Esophagus (tissue), 2 donors: ENCODE data around the gene PDXDC1. TPM values are rescaled to one million over a fixed set of nuclear protein-coding genes. Genes with fewer than 3 reads are reported as not detected.
A peak's percentile ranks its signal among the peaks of the same experiment; 100 is the strongest.
"Not testable (repeated sequence)": the region's sequence is repeated elsewhere in the genome, so short reads cannot be mapped to it uniquely, and the experiment has no call there.

Experiments
- H3K27ac ChIP-seq, 2 donors: one replicate each; pipeline ENCODE4 v1.5.1; 2013; ENCODE audit warnings: low read depth in 2 of 2, mild to moderate bottlenecking in 2 of 2, inconsistent platforms in 1 of 2, low read length in 1 of 2, moderate library complexity in 1 of 2
- H3K27me3 ChIP-seq, 2 donors: one replicate each; pipeline ENCODE4 v1.6.1; 2013; ENCODE audit warnings: low read length in 2 of 2, control low read depth in 1 of 2, mild to moderate bottlenecking in 1 of 2; ENCODE audit not compliant: insufficient read depth in 2 of 2, control insufficient read depth in 1 of 2
- H3K36me3 ChIP-seq, 2 donors: one replicate each; pipeline ENCODE4 v1.6.1; 2013; ENCODE audit warnings: low read length in 1 of 2; ENCODE audit not compliant: control insufficient read depth in 2 of 2, insufficient read depth in 2 of 2
- H3K4me1 ChIP-seq, 2 donors: one replicate each; pipeline ENCODE4 v1.6.1; 2013; ENCODE audit warnings: low read length in 1 of 2; ENCODE audit not compliant: control insufficient read depth in 2 of 2, insufficient read depth in 2 of 2
- H3K4me3 ChIP-seq, 2 donors: one replicate each; pipeline ENCODE4 v1.5.1; 2013; ENCODE audit warnings: low read length in 2 of 2, mild to moderate bottlenecking in 2 of 2, low read depth in 1 of 2, moderate library complexity in 1 of 2
- H3K9me3 ChIP-seq, 2 donors: one replicate each; pipeline ENCODE4 v1.6.1; 2013; ENCODE audit warnings: mild to moderate bottlenecking in 2 of 2, low read depth in 1 of 2, low read length in 1 of 2, moderate library complexity in 1 of 2; ENCODE audit not compliant: control insufficient read depth in 2 of 2, insufficient read depth in 1 of 2
- WGBS, 2 donors: extraction: QIAGEN DNeasy Blood & Tissue Kit; methylation state at CpG; one replicate each; pipeline ENCODE4 v1.1.7; 2013; 5-methylcytosine and 5-hydroxymethylcytosine counted together
- polyA plus RNA-seq, 2 donors: library from polyadenylated mRNA; stranded (reverse); fragments of 200-250 nt; gene quantifications; one replicate each; pipeline ENCODE4 v1.2.3, GENCODE V29; 2013
- donor health status: healthy with polysubstance abuse.
- donor health status: Bipolar disorder and iron deficiency.

PDXDC1 gene
- polyA plus RNA-seq, 2 donors, result 32.4 to 35.3 TPM

GRCh38 chr16:15130256-15130932 is 155.6 kb downstream of the PDXDC1 start:
- WGBS, 2 donors, result 91 to 97% methylated on average over 17 to 30 of the region's 37 CpGs
- H3K27me3 ChIP-seq, H3K9me3 ChIP-seq, H3K4me3 ChIP-seq, H3K4me1 ChIP-seq, H3K36me3 ChIP-seq, H3K27ac ChIP-seq: not testable (repeated sequence)

GRCh38 chr16:15130943-15131700 is 156.3 kb downstream of the PDXDC1 start:
- not testable (repeated sequence) for H3K27ac ChIP-seq, H3K4me3 ChIP-seq, H3K36me3 ChIP-seq, H3K4me1 ChIP-seq, H3K9me3 ChIP-seq, H3K27me3 ChIP-seq
- WGBS, 2 donors, result 94 to 95% methylated on average over 38 to 46 of the region's 51 CpGs

GRCh38 chr16:15132719-15133428 is 158.0 kb downstream of the PDXDC1 start:
- 91 to 93% methylated on average over 23 to 31 of the region's 41 CpGs for WGBS, 2 donors
- not testable (repeated sequence) for H3K9me3 ChIP-seq, H3K36me3 ChIP-seq, H3K4me1 ChIP-seq, H3K27ac ChIP-seq, H3K27me3 ChIP-seq, H3K4me3 ChIP-seq

DNA sequence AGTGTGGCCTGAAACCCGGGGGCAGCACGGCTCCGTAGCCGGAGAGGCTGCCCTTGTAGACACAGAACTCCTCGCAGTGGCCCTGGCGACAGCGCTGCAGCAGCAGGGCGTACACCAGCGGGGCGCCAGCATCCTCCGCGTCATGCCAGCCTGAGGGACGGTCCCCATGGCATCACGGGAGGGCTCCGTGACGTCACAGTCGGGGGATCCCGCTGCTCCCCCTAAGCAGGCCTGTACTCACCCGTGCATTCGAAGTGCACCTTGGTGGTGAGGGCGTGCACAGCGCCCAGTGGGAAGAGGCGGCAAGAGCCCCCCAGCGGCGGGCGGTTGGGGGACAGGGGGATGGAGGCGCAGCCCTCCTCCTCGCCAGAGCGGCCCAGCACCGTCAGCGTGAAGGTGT is 158.7 kb downstream of the PDXDC1 start:
- not testable (repeated sequence) for H3K4me1 ChIP-seq, H3K27me3 ChIP-seq
- WGBS, 2 donors, result 90 to 95% methylated on average over 11 to 20 of the region's 31 CpGs

GRCh38 chr16:15134752-15135482 is 160.1 kb downstream of the PDXDC1 start:
- WGBS, 2 donors, result 95 to 98% methylated on average over 9 to 22 of the region's 33 CpGs
- not testable (repeated sequence) for H3K9me3 ChIP-seq, H3K4me1 ChIP-seq, H3K36me3 ChIP-seq, H3K27me3 ChIP-seq, H3K27ac ChIP-seq, H3K4me3 ChIP-seq

More for the DNA sequence above, 158.7 kb downstream of the PDXDC1 start:
- H3K4me3 ChIP-seq, H3K27ac ChIP-seq, H3K36me3 ChIP-seq, H3K9me3 ChIP-seq: not testable (repeated sequence)

DNA sequence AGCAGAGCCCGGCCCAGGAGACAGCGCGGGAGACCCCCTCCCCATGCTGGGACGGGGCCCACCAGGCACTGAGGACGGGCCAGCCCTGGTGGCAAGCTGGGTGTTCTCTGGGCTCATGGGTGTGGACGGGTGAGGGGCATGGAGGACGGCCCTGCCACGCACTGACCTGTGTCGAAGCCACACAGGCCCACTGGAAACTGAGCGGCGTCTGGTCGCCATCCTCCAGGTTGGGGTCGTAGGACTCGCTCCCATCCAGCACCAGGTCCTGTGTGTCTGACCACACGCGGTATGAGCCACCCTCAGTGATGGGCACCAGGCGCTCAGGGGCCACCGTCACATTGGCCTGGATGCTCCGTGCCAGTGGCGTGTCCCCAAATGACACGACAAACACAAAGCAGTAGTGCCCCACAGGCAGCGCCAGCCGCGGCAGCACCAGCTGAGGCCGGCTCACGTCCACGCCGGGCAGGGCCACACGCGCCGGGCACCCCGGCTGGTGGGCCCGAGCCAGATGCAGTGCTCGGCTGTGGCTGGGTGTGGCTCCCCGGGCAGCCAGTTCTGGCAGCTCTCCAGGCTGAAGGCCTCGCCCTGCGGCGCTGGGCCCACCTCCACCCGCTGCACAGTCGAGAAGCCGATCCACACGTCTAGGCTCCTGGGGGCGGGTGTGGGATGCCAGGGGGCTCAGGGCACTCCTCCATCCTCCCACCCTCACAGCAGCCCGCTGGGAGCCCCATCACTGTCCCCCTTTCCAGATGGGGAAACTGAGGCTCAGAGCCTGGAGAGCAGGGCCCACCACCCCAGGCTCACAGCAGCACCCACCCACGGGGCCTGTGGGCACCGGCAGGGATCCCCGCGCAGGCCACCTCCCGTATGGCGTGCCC is 160.9 kb downstream of the PDXDC1 start:
- not testable (repeated sequence) for H3K36me3 ChIP-seq, H3K27me3 ChIP-seq, H3K4me3 ChIP-seq, H3K9me3 ChIP-seq, H3K4me1 ChIP-seq, H3K27ac ChIP-seq
- 65 to 70% methylated on average over 31 to 44 of the region's 50 CpGs for WGBS, 2 donors

GRCh38 chr16:15137514-15137913 is 162.7 kb downstream of the PDXDC1 start:
- H3K36me3 ChIP-seq, H3K4me3 ChIP-seq, H3K27ac ChIP-seq, H3K9me3 ChIP-seq, H3K4me1 ChIP-seq, H3K27me3 ChIP-seq: not testable (repeated sequence)
- WGBS, 2 donors, result 61 to 65% methylated on average over 4 to 13 of the region's 15 CpGs

GRCh38 chr16:15140444-15141365 is 165.9 kb downstream of the PDXDC1 start:
- H3K4me3 ChIP-seq, H3K27me3 ChIP-seq, H3K36me3 ChIP-seq, H3K9me3 ChIP-seq: not testable (repeated sequence)
- WGBS, 2 donors, result 52 to 60% methylated on average over 30 of the region's 30 CpGs
- Histone ChIP-seq H3K27ac (peak overlapping the region in 1 of 2 donors; percentile 82), H3K4me1 (peaks cover 12 to 14% of the 10 kb centered on the region in 2 donors)
